Cardiac fibroblast (primary cell): ENCODE data around the gene BBX.
"Not testable (repeated sequence)": the region's sequence is repeated elsewhere in the genome, so short reads cannot be mapped to it uniquely, and the experiment has no call there.

Experiments
- DNase-seq, 2 donors: peaks; one replicate each; pipeline versions ENCODE4 v3.0.0 to v3.0.0-alpha.2; 2010; ENCODE audit warnings: low read depth in 2 of 2
- H3K4me3 ChIP-seq, 2 donors: replicated peaks in 1 of 2; 1 replicate in 1 of 2; 2 replicates in 1 of 2; pipeline ENCODE4 v1.5.1; 2011; ENCODE audit warnings: low read depth in 2 of 2, low read length in 2 of 2, mild to moderate bottlenecking in 2 of 2, moderate library complexity in 1 of 2
- CTCF ChIP-seq: IDR thresholded peaks from one replicate; pipeline ENCODE4 v1.5.1; 2011; ENCODE audit warnings: low read depth, mild to moderate bottlenecking, low read length, inconsistent platforms

BBX gene

GRCh38 chr3:107690522-107691138, 167.9 kb downstream of the BBX start:
- no peak overlapping the region for H3K4me3 ChIP-seq
- peak; percentile 81 for DNase-seq
- TF ChIP-seq CTCF: peak; percentile 48

- H3K4me3 ChIP-seq, DNase-seq: not testable (repeated sequence)
Observed at GRCh38 chr3:107691984-107692383, 169.2 kb downstream of the BBX start.

GRCh38 chr3:107697348-107697747, 174.6 kb downstream of the BBX start:
- not testable (repeated sequence) for DNase-seq, H3K4me3 ChIP-seq

GRCh38 chr3:107697855-107698254, 175.1 kb downstream of the BBX start:
- H3K4me3 ChIP-seq: peak overlapping the region; percentile 21 to 36
- DNase-seq: not testable (repeated sequence)

- TF ChIP-seq CTCF: no peak
- H3K4me3 ChIP-seq: no peak overlapping the region
- DNase-seq: peak; percentile 19 to 33
Observed at GRCh38 chr3:107699682-107700081, 176.9 kb downstream of the BBX start.

- no peak for DNase-seq
- TF ChIP-seq CTCF: no peak
- no peak overlapping the region for H3K4me3 ChIP-seq
Observed at GRCh38 chr3:107701299-107701698, 178.5 kb downstream of the BBX start.

- TF ChIP-seq CTCF: no peak
- peak; percentile 11 to 52 for DNase-seq
- no peak overlapping the region for H3K4me3 ChIP-seq
Observed at GRCh38 chr3:107704477-107704876, 181.7 kb downstream of the BBX start.

GRCh38 chr3:107705046-107705445, 182.3 kb downstream of the BBX start:
- TF ChIP-seq CTCF: no peak
- DNase-seq: no peak
- H3K4me3 ChIP-seq: no peak overlapping the region

GRCh38 chr3:107710851-107711250, 188.1 kb downstream of the BBX start:
- TF ChIP-seq CTCF: no peak
- H3K4me3 ChIP-seq: no peak overlapping the region
- peak; percentile 35 to 69 for DNase-seq
